HCT116 (cell line): ENCODE results near the gene CAPZB.

ENCODE experiments used
- CTCF ChIP-seq, 3 experiments: fragments of 200-600 bp in 1 of 3; sonication (generic) in 1 of 3; IDR thresholded peaks in 2 of 3; conservative IDR thresholded peaks in 1 of 3; 2 replicates each; pipeline ENCODE4 v1.5.1; 2012 to 2017; ENCODE audit warnings: low read depth in 2 of 3, low read length in 2 of 3, antibody characterized with exemption in 1 of 3, borderline replicate concordance in 1 of 3, control low read depth in 1 of 3, mild to moderate bottlenecking in 1 of 3, mixed read lengths in 1 of 3, mixed run types in 1 of 3, moderate library complexity in 1 of 3; ENCODE audit not compliant: insufficient read depth in 1 of 3
- SIN3A ChIP-seq: IDR thresholded peaks from 2 replicates; pipeline ENCODE4 v1.6.1; 2012; ENCODE audit warnings: low read depth

GRCh38 chr1:19348441-19349198 lies 136.7 kb downstream of the CAPZB start:
- TF ChIP-seq CTCF (IDR thresholded peaks at IDR 0.05 in 2 of 3, conservative IDR thresholded peaks at IDR 0.05 in 1 of 3; ENCODE audit: borderline replicate concordance in 1 of 3, insufficient read depth in 1 of 3, low read depth in 2 of 3, low read length in 2 of 3) (no peak), SIN3A (no peak)
